ENCODE data around the gene MRPS7.

Gene MRPS7

GRCh38 chr17:75315541-75316243, 54.0 kb downstream of the MRPS7 start:
- no peak for DNase-seq

Data from activated CD8-positive, alpha-beta memory T cell treated with anti-CD3 and anti-CD28 coated beads, Interleukin-2, amount 50 U/mL, for 48 hours (primary cell).